ENCODE data around the gene OR2V1. TPM values are rescaled to one million over a fixed set of nuclear protein-coding genes. Genes with fewer than 3 reads are reported as not detected.

OR2V1 gene
- total RNA-seq, 6 donors from 2014 or later = not detected

- Histone ChIP-seq H3K36me3 (no peaks in the 10 kb centered on the region), H3K4me3 (no peak overlapping the region), H3K27me3 (peaks cover 0 to 3% (median 0%) of the 10 kb centered on the region in 4 donors), H3K9me3 (no peaks in the 10 kb centered on the region), H3K27ac (peak overlapping the region in 3 of 4 donors; percentile 52 to 78 (median 71)), H3K4me1 (peaks cover 0 to 18% (median 3%) of the 10 kb centered on the region in 4 donors)
- ATAC-seq (ENCODE audit: low FRiP score in 2 of 2) (peak; percentile 91 to 95), DNase-seq (peak; percentile 63 to 79)
- no peak for TF ChIP-seq POLR2AphosphoS5 (IDR thresholded peaks at IDR 0.05)
- TF ChIP-seq CTCF (IDR thresholded peaks at IDR 0.05) = peak; percentile 71 to 81 (median 78)
- 47 to 55% methylated on average over 15 to 17 of the region's 20 CpGs for WGBS, 2 donors
Measured at GRCh38 chr5:181159286-181160151, 28.6 kb upstream of the OR2V1 start.

GRCh38 chr5:181158869-181159268, 27.9 kb upstream of the OR2V1 start:
- H3K36me3 ChIP-seq = no peaks in the 10 kb centered on the region
- TF ChIP-seq POLR2AphosphoS5 (IDR thresholded peaks at IDR 0.05) = no peak
- no peak for TF ChIP-seq CTCF (IDR thresholded peaks at IDR 0.05)
- no peak for TF ChIP-seq POLR2A (IDR thresholded peaks at IDR 0.05)
- TF ChIP-seq EP300 (IDR thresholded peaks at IDR 0.05) = no peak
- ATAC-seq (ENCODE audit: low FRiP score in 2 of 2) (no peak), DNase-seq (no peak)
- H3K4me3 ChIP-seq = no peak overlapping the region
- no peak overlapping the region for H3K27ac ChIP-seq
- peaks cover 0 to 18% (median 3%) of the 10 kb centered on the region in 4 donors for H3K4me1 ChIP-seq
- WGBS, 2 donors = 97 to 100% methylated on average over 3 of the region's 3 CpGs
- no peaks in the 10 kb centered on the region for H3K27me3 ChIP-seq
- no peaks in the 10 kb centered on the region for H3K9me3 ChIP-seq

GRCh38 chr5:181156758-181157157, 25.8 kb upstream of the OR2V1 start:
- no peaks in the 10 kb centered on the region for H3K9me3 ChIP-seq
- H3K27ac ChIP-seq = no peak overlapping the region
- H3K27me3 ChIP-seq = no peaks in the 10 kb centered on the region
- H3K4me1 ChIP-seq = peaks cover 0 to 18% (median 3%) of the 10 kb centered on the region in 4 donors
- ATAC-seq (ENCODE audit: low FRiP score in 2 of 2) (no peak), DNase-seq (no peak)
- 46 to 53% methylated on average over 3 of the region's 3 CpGs for WGBS, 2 donors
- TF ChIP-seq POLR2AphosphoS5 (IDR thresholded peaks at IDR 0.05) (no peak), EP300 (IDR thresholded peaks at IDR 0.05) (no peak), POLR2A (IDR thresholded peaks at IDR 0.05) (no peak), CTCF (IDR thresholded peaks at IDR 0.05) (no peak)
- H3K36me3 ChIP-seq = no peaks in the 10 kb centered on the region
- H3K4me3 ChIP-seq = no peak overlapping the region

GRCh38 chr5:181153814-181154213, 22.8 kb upstream of the OR2V1 start:
- Histone ChIP-seq H3K9me3 (no peaks in the 10 kb centered on the region), H3K4me3 (no peak overlapping the region), H3K4me1 (no peaks in the 10 kb centered on the region), H3K36me3 (no peaks in the 10 kb centered on the region), H3K27ac (no peak overlapping the region), H3K27me3 (no peaks in the 10 kb centered on the region)
- ATAC-seq (ENCODE audit: low FRiP score in 2 of 2) (no peak), DNase-seq (no peak)
- WGBS, 2 donors = 46 to 58% methylated on average over 5 of the region's 5 CpGs
- TF ChIP-seq POLR2A (IDR thresholded peaks at IDR 0.05) = no peak
- TF ChIP-seq EP300 (IDR thresholded peaks at IDR 0.05) = no peak
- TF ChIP-seq POLR2AphosphoS5 (IDR thresholded peaks at IDR 0.05) = no peak
- TF ChIP-seq CTCF (IDR thresholded peaks at IDR 0.05) = no peak

- 62 to 72% methylated on average over 9 of the region's 9 CpGs for WGBS, 2 donors
- Histone ChIP-seq H3K27me3 (no peaks in the 10 kb centered on the region), H3K4me3 (no peak overlapping the region), H3K4me1 (no peaks in the 10 kb centered on the region), H3K9me3 (no peaks in the 10 kb centered on the region), H3K36me3 (no peaks in the 10 kb centered on the region), H3K27ac (no peak overlapping the region)
- ATAC-seq (ENCODE audit: low FRiP score in 2 of 2) = no peak
- no peak for DNase-seq
- TF ChIP-seq POLR2AphosphoS5 (IDR thresholded peaks at IDR 0.05) (no peak), EP300 (IDR thresholded peaks at IDR 0.05) (no peak), POLR2A (IDR thresholded peaks at IDR 0.05) (no peak), CTCF (IDR thresholded peaks at IDR 0.05) (no peak)
Measured at GRCh38 chr5:181152406-181152805, 21.4 kb upstream of the OR2V1 start.

Data from upper lobe of left lung (tissue), 6 donors.